ENCODE measurements around the gene PROZ.
A peak's percentile ranks its signal among the peaks of the same experiment; 100 is the strongest.

Gene PROZ

GRCh38 chr13:113216254-113217048, 58.0 kb downstream of the PROZ start:
- H3K4me3 ChIP-seq (ENCODE audit: low read depth, low read length), result 0 out of 2 replicates have a peak overlapping the region, but pooled peaks have one; percentile 1
- TF ChIP-seq, protein P1, sequence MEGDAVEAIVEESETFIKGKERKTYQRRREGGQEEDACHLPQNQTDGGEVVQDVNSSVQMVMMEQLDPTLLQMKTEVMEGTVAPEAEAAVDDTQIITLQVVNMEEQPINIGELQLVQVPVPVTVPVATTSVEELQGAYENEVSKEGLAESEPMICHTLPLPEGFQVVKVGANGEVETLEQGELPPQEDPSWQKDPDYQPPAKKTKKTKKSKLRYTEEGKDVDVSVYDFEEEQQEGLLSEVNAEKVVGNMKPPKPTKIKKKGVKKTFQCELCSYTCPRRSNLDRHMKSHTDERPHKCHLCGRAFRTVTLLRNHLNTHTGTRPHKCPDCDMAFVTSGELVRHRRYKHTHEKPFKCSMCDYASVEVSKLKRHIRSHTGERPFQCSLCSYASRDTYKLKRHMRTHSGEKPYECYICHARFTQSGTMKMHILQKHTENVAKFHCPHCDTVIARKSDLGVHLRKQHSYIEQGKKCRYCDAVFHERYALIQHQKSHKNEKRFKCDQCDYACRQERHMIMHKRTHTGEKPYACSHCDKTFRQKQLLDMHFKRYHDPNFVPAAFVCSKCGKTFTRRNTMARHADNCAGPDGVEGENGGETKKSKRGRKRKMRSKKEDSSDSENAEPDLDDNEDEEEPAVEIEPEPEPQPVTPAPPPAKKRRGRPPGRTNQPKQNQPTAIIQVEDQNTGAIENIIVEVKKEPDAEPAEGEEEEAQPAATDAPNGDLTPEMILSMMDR (IDR thresholded peaks at IDR 0.05; ENCODE audit: low read depth, low read length), result no peak

DNA sequence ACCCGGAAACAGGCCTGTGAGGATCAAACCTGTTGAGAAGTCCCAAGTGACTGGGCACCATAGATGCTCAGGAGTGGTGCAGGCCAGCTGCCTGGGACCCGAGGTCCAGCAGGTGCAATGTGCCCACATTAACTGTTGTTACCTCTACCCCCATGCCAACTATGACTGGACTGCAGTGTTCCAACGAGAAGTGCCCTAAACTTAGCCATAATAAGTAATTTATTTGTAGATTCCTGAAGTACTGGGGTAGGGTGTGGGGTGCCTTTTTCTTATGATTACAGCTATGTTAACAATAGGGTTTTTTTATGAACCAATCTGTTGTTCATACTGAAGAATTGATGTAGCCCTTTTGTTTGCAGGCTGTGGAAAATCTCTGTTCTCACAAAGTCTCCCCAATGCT, 60.1 kb downstream of the PROZ start:
- TF ChIP-seq, protein P1 (IDR thresholded peaks at IDR 0.05; ENCODE audit: low read depth, low read length), result no peak
- H3K4me3 ChIP-seq (ENCODE audit: low read depth, low read length), result no peak overlapping the region

GRCh38 chr13:113219256-113219940, 61.0 kb downstream of the PROZ start:
- H3K4me3 ChIP-seq (ENCODE audit: low read depth, low read length), result no peak overlapping the region
- TF ChIP-seq, protein P1 (IDR thresholded peaks at IDR 0.05; ENCODE audit: low read depth, low read length), result no peak

DNA sequence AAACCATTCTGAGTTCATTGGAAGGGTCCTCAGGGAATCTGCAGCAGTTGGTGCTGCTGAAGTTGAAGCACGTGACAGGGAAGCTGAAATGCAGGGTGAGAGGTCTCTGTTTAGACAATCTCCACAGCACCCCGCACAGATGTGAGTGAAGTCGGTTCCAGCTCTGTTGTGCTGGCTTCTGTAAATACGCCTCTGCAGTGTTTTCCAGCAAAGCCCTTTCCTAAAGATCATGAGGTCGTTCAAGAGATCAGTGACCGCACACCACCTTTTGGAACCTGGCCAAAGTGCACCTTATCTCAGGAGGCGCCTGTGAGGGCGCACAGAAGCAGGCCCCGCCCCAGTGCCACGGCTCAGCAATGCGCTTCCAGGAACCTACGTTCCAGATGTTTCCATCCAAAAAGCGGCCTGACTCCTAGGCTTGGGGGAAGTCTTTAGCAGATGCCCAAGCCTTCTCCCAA, 61.7 kb downstream of the PROZ start:
- TF ChIP-seq, protein P1 (IDR thresholded peaks at IDR 0.05; ENCODE audit: low read depth, low read length), result no peak
- no peak overlapping the region for H3K4me3 ChIP-seq (ENCODE audit: low read depth, low read length)

DNA sequence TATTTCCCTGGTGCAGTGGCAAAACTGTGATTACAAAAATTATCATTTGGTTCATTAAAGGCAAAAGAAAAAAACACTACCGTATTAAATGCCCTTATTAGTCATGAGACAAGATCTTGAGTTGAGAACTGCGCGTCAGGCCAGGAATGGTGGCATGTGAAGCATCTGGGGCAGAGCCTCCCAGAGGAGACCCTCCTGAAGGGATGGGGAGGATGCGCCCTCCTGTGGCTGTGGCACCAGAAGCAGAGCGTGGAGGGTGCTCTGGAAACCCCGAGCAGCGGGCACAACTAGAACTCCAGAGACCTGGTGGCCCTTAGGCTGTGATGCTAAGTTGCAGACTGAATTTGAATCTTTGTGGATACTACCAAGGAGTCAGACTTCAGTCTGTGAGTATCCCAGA, 62.4 kb downstream of the PROZ start:
- TF ChIP-seq, protein P1 (IDR thresholded peaks at IDR 0.05; ENCODE audit: low read depth, low read length), result no peak
- H3K4me3 ChIP-seq (ENCODE audit: low read depth, low read length), result no peak overlapping the region

Data from WI38 (cell line).